ENCODE results near the gene FOXI1.

The FOXI1 gene

DNA sequence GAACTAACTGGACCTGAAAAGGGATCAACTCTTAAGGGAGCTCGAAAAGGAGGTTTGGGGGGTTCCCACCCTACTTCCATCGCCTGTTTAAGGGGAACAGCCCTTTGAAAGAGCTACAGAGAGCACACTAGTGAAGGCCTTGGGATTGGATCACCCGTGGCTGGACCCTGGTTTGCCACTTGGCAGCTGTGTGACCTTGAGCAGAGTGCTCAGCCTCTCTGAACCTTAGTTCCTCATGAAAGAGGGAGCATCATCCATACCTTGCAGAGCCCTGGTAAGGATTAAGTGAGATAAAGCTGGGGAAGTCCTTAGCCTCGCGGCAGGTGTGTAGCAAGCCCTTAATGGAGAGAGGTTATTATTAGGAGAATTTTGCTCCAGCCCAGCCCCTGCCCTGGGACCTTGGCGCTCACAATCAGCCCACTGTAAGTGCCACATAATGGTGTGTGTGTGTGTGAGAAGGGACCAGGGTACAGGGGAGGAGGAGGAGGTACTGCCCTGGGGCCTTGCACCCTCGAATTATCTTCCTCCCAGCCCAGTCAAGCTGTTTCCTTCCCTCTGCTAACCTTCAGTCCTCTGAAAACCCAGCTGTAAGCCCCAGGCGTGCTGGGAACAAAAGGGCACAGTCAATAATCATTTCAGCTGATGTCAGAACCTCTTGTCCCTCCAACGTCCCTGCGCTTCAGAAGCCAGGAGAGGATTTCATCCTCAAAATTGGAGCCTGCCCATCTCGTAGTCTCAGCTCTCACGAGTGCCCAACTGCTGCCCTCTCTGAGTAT lies 42.9 kb downstream of the FOXI1 start:
- TF ChIP-seq CTCF (conservative IDR thresholded peaks at IDR 0.05; ENCODE audit: low read depth): no peak
- no peak for DNase-seq (ENCODE audit: low spot score)
- no peak overlapping the region for H3K27ac ChIP-seq
- POLR2A ChIA-PET (ENCODE audit: low non-redundant PET): no interaction called here
- CTCF ChIA-PET: no interaction called here

GRCh38 chr5:170149206-170149515 lies 43.5 kb downstream of the FOXI1 start:
- no peak for TF ChIP-seq CTCF (conservative IDR thresholded peaks at IDR 0.05; ENCODE audit: low read depth)
- no peak for DNase-seq (ENCODE audit: low spot score)
- ChIA-PET CTCF (no interaction called here), POLR2A (ENCODE audit: low non-redundant PET) (no interaction called here)
- no peak overlapping the region for H3K27ac ChIP-seq

GRCh38 chr5:170150713-170151096 lies 45.0 kb downstream of the FOXI1 start:
- POLR2A ChIA-PET (ENCODE audit: low non-redundant PET): no interaction called here
- H3K27ac ChIP-seq: peak overlapping the region; percentile 85
- CTCF ChIA-PET: interaction anchor here (0.6 to 0.7 kb wide), 2 partner anchors 23 to 952 kb away, joined by 3 read pairs; no protein-coding TSS in a partner anchor
- no peak for DNase-seq (ENCODE audit: low spot score)
- no peak for TF ChIP-seq CTCF (conservative IDR thresholded peaks at IDR 0.05; ENCODE audit: low read depth)

DNA sequence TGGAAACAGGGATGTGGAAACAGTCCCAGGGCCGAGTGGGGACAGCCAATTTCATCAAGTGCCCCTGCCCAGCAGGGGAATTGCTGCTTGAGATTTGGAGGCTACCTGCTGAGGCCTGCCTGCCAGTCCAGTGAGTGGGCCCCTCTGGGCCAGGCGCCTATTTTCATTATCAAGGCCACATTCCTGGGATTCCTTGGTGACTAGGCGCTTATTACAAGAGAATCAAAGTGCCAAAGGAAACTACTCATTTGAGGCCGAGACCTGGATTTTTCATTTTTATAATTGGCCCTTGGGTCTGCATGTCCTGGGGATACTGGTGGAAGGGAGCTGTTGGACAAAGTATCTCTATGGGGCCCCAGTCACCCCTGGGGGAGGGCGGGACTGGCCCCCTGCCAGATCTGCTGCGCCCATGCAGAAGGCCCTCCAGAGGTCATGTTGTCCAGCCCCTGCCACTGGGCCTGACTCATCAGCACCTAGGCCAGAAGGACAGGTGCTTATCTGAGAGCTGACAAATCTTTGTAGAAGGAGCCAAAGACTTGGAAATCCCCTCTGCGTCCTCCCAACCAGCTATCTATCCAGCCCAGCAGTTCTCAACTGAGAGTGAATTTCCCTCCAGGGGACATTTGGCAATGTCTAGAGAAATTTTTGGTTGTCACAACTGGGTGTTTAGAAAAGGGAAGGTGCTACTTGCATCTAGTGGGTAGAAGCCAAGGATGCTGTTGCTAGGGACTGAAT lies 45.6 kb downstream of the FOXI1 start:
- ChIA-PET CTCF (interaction anchor here (0.6 to 0.7 kb wide), 3 partner anchors 24 to 952 kb away, joined by 3 read pairs; no protein-coding TSS in a partner anchor), POLR2A (ENCODE audit: low non-redundant PET) (no interaction called here)
- TF ChIP-seq CTCF (conservative IDR thresholded peaks at IDR 0.05; ENCODE audit: low read depth): no peak
- peak; percentile 97 for DNase-seq (ENCODE audit: low spot score)
- H3K27ac ChIP-seq: peak overlapping the region; percentile 85

GRCh38 chr5:170152767-170153166 lies 47.1 kb downstream of the FOXI1 start:
- POLR2A ChIA-PET (ENCODE audit: low non-redundant PET): no interaction called here

More at GRCh38 chr5:170152767-170153166, 47.1 kb downstream of the FOXI1 start:
- no peak for DNase-seq (ENCODE audit: low spot score)
- TF ChIP-seq CTCF (conservative IDR thresholded peaks at IDR 0.05; ENCODE audit: low read depth): no peak
- CTCF ChIA-PET: interaction anchor here (0.5 kb wide), 1 partner anchor 33 kb away, joined by 3 read pairs; no protein-coding TSS in a partner anchor
- H3K27ac ChIP-seq: no peak overlapping the region; the same call in 1 of the 2 replicates

Measured in RWPE1 (cell line).